SU-DHL-6 (cell line): ENCODE measurements around the gene DGKB.

ENCODE experiments used
- H2AFZ ChIP-seq: fragments of 200-600 bp; sonication (generic); 2 replicates; pipeline ENCODE4 v1.6.1; 2014; ENCODE audit warnings: low read depth, mild to moderate bottlenecking, moderate library complexity, mixed read lengths, antibody characterized with exemption, low read length; ENCODE audit not compliant: severe bottlenecking
- H3F3A ChIP-seq: fragments of 200-600 bp; shearing (Covaris generic); 2 replicates; pipeline ENCODE4 v1.6.0; 2016; ENCODE audit warnings: antibody characterized with exemption, mild to moderate bottlenecking; ENCODE audit not compliant: insufficient read depth
- H3K27ac ChIP-seq: fragments of 200-600 bp; sonication (generic); 2 replicates; pipeline ENCODE4 v1.5.1; 2016; ENCODE audit warnings: low read depth, mild to moderate bottlenecking, low read length, moderate library complexity, mixed read lengths
- H3K27me3 ChIP-seq: fragments of 200-600 bp; sonication (generic), shearing (Covaris generic); 2 replicates; pipeline ENCODE4 v1.6.0; 2014; ENCODE audit warnings: mild to moderate bottlenecking, low read length
- H3K36me3 ChIP-seq: fragments of 200-600 bp; sonication (generic); 2 replicates; pipeline ENCODE4 v1.6.1; 2014; ENCODE audit warnings: mild to moderate bottlenecking, low read length, mixed read lengths
- H3K4me2 ChIP-seq: fragments of 300-600, 200-600 bp; shearing (Covaris generic), sonication (generic); 2 replicates; pipeline ENCODE4 v1.6.0; 2014; ENCODE audit warnings: low read length, low read depth, mild to moderate bottlenecking; ENCODE audit not compliant: poor library complexity, severe bottlenecking
- H3K4me3 ChIP-seq: fragments of 200-600 bp; sonication (generic); 2 replicates; pipeline ENCODE4 v1.5.1; 2014; ENCODE audit warnings: antibody characterized with exemption, low read length, mild to moderate bottlenecking, mixed read lengths; ENCODE audit not compliant: insufficient read depth, poor library complexity, severe bottlenecking
- H3K79me2 ChIP-seq: fragments of 200-600 bp; sonication (generic); 2 replicates; pipeline ENCODE4 v1.6.1; 2014; ENCODE audit warnings: mild to moderate bottlenecking, low read length, moderate library complexity; ENCODE audit not compliant: insufficient read depth
- H3K9ac ChIP-seq: fragments of 200-600 bp; sonication (generic); 2 replicates; pipeline ENCODE4 v1.7.0; 2014; ENCODE audit warnings: mild to moderate bottlenecking, low read length
- H3K9me2 ChIP-seq: fragments of 200-600 bp; sonication (generic); replicated peaks from 2 replicates; pipeline ENCODE4 v1.6.1; 2014; ENCODE audit warnings: low read length; ENCODE audit not compliant: insufficient read depth
- H3K9me3 ChIP-seq: fragments of 200-600 bp; sonication (generic); 2 replicates; pipeline ENCODE4 v1.6.1; 2014; ENCODE audit warnings: low read length, mixed read lengths; ENCODE audit not compliant: insufficient read depth
- H4K20me1 ChIP-seq: fragments of 200-600 bp; sonication (generic); 2 replicates; pipeline ENCODE4 v1.6.1; 2014; ENCODE audit warnings: low read depth, mild to moderate bottlenecking, antibody characterized with exemption, low read length, moderate library complexity, mixed read lengths
- EZH2phosphoT487 ChIP-seq: fragments of 200-600 bp; sonication (generic), shearing (Covaris generic); conservative IDR thresholded peaks from 2 replicates; pipeline ENCODE4 v1.6.1; 2018; ENCODE audit warnings: mild to moderate bottlenecking, antibody characterized with exemption, low read length, moderate library complexity, mixed read lengths
- TF ChIP-seq, protein P1 (sequence below): fragments of 200-600 bp; sonication (generic); IDR thresholded peaks from one replicate; pipeline ENCODE4 v1.5.1; 2017; ENCODE audit warnings: antibody characterized with exemption, mild to moderate bottlenecking, low read length, moderate library complexity; ENCODE audit not compliant: insufficient read depth, poor library complexity, severe bottlenecking

DGKB gene

DNA sequence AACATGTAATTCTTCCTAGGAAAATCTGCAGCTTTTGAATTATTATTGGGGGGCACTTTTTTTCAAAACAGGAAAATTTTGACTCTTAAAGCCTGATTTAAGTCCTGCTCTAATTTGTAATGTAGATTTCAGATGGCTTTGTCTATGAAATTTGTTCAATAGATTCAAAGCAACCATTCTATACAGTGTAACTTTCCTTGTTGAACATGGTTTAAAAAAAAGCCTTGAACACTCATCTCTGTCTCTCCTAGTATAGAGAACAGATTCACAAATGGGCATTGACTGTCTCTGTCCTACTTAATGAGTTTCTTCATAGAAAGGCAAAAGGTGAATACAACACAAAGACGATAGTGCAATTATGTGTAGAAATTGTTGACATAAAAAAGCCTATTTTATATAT is 643.7 kb downstream of the DGKB start:
- Histone ChIP-seq H3K27me3 (no peaks in the 10 kb centered on the region), H3K27ac (no peak overlapping the region), H3K4me2 (no peak overlapping the region), H3K9me3 (no peaks in the 10 kb centered on the region), H4K20me1 (no peaks in the 10 kb centered on the region), H3K9me2 (no peaks in the 10 kb centered on the region), H3K36me3 (no peaks in the 10 kb centered on the region), H3K79me2 (no peaks in the 10 kb centered on the region), H3F3A (no peaks in the 10 kb centered on the region), H3K9ac (no peak overlapping the region), H2AFZ (no peak overlapping the region), H3K4me3 (no peak overlapping the region)
- TF ChIP-seq, protein P1, sequence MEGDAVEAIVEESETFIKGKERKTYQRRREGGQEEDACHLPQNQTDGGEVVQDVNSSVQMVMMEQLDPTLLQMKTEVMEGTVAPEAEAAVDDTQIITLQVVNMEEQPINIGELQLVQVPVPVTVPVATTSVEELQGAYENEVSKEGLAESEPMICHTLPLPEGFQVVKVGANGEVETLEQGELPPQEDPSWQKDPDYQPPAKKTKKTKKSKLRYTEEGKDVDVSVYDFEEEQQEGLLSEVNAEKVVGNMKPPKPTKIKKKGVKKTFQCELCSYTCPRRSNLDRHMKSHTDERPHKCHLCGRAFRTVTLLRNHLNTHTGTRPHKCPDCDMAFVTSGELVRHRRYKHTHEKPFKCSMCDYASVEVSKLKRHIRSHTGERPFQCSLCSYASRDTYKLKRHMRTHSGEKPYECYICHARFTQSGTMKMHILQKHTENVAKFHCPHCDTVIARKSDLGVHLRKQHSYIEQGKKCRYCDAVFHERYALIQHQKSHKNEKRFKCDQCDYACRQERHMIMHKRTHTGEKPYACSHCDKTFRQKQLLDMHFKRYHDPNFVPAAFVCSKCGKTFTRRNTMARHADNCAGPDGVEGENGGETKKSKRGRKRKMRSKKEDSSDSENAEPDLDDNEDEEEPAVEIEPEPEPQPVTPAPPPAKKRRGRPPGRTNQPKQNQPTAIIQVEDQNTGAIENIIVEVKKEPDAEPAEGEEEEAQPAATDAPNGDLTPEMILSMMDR: no peak
- no peak for TF ChIP-seq EZH2phosphoT487

DNA sequence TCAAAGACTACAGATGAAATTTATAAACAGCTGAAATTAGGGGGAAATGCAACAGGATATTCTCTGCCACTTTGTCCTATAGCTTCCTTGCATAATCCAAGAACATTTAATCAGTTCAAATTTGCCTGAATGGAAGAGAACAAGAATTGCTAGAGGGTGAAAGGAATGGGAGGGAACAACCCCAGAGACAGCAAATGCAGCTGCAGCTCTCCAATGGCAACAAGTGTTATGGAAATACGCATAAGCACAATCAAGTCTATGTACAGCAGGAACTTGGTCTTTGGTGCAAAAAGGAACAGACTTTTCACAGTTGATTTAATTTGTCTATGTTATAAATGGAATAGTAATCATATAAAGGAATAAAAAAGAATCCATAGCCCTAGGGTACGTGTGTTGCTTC is 644.1 kb downstream of the DGKB start:
- Histone ChIP-seq H3K4me2 (no peak overlapping the region), H4K20me1 (no peaks in the 10 kb centered on the region), H3K27ac (no peak overlapping the region), H3K27me3 (no peaks in the 10 kb centered on the region), H3K36me3 (no peaks in the 10 kb centered on the region), H2AFZ (no peak overlapping the region), H3K4me3 (no peak overlapping the region), H3F3A (no peaks in the 10 kb centered on the region), H3K9me2 (no peaks in the 10 kb centered on the region), H3K9ac (no peak overlapping the region), H3K79me2 (no peaks in the 10 kb centered on the region), H3K9me3 (no peaks in the 10 kb centered on the region)
- TF ChIP-seq EZH2phosphoT487: no peak
- TF ChIP-seq, protein P1: no peak

DNA sequence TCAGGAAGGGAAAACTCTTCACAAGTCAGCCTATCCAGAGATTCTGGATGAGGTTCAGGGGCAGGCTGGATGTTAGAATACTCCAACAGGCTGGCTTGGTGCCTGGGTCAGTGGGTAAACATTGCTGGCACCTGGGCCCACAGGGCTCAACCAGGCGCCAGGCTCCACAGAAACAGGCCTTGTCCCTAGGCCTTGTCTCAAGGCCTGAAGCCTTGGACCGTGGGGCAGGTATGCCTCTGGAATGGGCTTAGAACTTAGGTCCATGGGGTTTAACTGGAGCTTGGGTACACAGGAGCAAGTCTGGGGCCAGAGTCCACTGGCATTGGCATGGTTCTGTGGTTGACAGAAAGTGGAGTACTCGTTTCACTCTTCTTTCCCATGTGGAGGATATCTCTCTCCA is 650.1 kb downstream of the DGKB start:
- Histone ChIP-seq H3K27me3 (no peaks in the 10 kb centered on the region), H3F3A (no peaks in the 10 kb centered on the region), H3K9me3 (no peaks in the 10 kb centered on the region), H3K4me3 (no peak overlapping the region), H3K79me2 (no peaks in the 10 kb centered on the region), H4K20me1 (no peaks in the 10 kb centered on the region), H3K36me3 (no peaks in the 10 kb centered on the region), H3K9me2 (no peaks in the 10 kb centered on the region), H2AFZ (no peak overlapping the region), H3K9ac (no peak overlapping the region), H3K4me2 (no peak overlapping the region), H3K27ac (no peak overlapping the region)
- TF ChIP-seq, protein P1: no peak
- TF ChIP-seq EZH2phosphoT487: no peak
